ENCODE measurements around the gene PAX2.

GRCh38 chr10:100735087-100735336 lies 10.4 kb upstream of the PAX2 start:
- TF ChIP-seq CTCF (conservative IDR thresholded peaks at IDR 0.05) (no peak), ZFX (IDR thresholded peaks at IDR 0.05) (no peak)
